ENCODE measurements around the gene HTRA3.

Gene HTRA3

DNA sequence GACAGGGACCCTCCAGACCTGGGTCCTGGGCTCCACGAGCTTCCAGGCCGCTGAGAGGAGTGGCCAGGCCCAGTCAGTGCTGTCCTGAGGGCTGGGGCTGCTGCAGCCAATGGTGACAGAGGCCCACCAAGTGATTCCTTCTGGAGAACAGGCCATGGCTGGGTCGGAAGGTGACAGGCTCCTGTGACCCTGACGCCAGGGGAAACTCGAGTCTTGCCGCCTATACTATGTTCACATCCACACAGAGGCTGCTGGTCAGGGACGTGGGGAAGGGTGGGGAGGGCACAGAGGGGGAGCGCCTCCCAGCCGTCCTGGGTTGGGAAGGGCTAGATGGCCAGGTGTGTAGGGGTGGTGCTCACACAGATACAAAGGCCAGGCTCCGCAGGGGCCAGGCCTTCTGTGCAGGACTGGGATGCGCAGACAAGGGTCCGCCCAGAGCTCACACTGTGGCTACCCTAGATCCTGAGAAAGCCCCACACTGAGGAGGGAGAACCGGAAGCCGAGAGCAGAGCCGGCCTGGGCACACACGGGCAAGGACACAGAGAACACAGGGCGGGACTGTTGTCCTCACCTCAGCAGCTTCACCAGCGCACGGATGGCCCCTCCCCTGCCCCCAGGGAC, 81.4 kb downstream of the HTRA3 start:
- in situ Hi-C loops (cut with MboI; ENCODE audit: low pct_unique_long_range_greater_than_20kb, low sequenced_read_pairs, unreplicated experiment): no loop called here
- DNase-seq (ENCODE audit: low spot score): no peak
- TF ChIP-seq, protein P1, sequence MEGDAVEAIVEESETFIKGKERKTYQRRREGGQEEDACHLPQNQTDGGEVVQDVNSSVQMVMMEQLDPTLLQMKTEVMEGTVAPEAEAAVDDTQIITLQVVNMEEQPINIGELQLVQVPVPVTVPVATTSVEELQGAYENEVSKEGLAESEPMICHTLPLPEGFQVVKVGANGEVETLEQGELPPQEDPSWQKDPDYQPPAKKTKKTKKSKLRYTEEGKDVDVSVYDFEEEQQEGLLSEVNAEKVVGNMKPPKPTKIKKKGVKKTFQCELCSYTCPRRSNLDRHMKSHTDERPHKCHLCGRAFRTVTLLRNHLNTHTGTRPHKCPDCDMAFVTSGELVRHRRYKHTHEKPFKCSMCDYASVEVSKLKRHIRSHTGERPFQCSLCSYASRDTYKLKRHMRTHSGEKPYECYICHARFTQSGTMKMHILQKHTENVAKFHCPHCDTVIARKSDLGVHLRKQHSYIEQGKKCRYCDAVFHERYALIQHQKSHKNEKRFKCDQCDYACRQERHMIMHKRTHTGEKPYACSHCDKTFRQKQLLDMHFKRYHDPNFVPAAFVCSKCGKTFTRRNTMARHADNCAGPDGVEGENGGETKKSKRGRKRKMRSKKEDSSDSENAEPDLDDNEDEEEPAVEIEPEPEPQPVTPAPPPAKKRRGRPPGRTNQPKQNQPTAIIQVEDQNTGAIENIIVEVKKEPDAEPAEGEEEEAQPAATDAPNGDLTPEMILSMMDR (IDR thresholded peaks at IDR 0.05; ENCODE audit: extremely low read depth, insufficient read depth, missing control alignments): no peak

DNA sequence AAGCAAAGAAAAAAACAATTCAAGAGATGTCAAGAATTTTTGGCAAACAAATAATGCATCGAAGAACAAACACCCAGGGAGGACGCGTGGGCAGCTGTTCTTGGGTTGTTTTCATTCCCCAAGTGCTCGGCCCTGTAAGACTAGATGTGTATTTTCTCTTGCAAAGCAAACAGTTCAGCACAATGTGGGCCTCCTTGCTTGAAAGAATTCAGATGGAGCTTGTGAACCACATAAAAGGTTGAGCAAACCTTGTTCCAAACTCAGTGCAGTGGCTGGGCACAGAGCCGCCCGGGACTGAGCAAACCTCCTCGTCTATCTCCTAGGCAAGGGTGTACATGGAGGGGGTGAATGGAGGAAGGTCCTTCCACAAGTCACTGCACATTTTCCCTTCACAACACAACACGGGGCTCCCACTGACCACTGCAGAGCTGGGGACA, 82.4 kb downstream of the HTRA3 start:
- TF ChIP-seq, protein P1 (IDR thresholded peaks at IDR 0.05; ENCODE audit: extremely low read depth, insufficient read depth, missing control alignments): no peak
- in situ Hi-C loops (cut with MboI; ENCODE audit: low pct_unique_long_range_greater_than_20kb, low sequenced_read_pairs, unreplicated experiment): no loop called here
- DNase-seq (ENCODE audit: low spot score): no peak

DNA sequence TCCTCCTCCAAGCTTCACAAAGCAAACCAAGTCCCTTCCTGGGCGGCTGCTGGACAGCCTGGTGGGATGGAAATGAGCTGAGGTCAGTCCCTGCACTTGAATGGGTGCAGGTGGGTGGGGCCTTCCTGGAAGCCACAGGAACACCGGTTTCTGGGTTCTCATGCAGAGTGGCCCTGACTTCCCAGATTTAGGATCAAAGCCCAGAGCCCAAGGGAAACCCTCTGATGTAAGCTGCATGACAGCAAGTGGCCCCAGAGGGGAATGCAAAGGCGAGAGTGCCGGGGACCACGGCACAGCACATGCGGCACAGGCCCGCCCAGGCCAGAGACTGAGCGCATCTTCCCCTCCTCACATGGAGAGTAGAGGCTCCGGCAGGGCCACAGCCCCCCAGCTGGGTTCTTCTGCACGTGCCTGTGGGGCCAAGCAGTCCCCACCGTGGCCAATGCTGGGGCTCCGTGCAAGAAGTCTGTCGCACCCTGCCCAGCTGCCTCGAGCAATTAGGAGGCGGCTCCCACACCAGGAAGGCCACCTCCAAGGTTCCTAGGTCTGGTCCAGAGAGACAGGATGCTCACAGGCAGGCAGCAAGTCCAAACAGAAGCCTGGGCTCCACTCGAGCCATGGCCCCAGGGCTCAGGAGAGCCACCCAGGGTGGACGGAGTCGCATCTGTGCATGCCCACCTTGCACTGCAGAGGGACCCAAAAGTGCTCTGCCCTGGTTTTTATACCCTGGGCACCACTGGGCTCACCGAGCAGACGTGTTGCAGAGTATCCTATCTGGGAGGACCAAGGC, 83.0 kb downstream of the HTRA3 start:
- TF ChIP-seq, protein P1 (IDR thresholded peaks at IDR 0.05; ENCODE audit: extremely low read depth, insufficient read depth, missing control alignments): no peak
- in situ Hi-C loops (cut with MboI; ENCODE audit: low pct_unique_long_range_greater_than_20kb, low sequenced_read_pairs, unreplicated experiment): no loop called here
- no peak for DNase-seq (ENCODE audit: low spot score)

DNA sequence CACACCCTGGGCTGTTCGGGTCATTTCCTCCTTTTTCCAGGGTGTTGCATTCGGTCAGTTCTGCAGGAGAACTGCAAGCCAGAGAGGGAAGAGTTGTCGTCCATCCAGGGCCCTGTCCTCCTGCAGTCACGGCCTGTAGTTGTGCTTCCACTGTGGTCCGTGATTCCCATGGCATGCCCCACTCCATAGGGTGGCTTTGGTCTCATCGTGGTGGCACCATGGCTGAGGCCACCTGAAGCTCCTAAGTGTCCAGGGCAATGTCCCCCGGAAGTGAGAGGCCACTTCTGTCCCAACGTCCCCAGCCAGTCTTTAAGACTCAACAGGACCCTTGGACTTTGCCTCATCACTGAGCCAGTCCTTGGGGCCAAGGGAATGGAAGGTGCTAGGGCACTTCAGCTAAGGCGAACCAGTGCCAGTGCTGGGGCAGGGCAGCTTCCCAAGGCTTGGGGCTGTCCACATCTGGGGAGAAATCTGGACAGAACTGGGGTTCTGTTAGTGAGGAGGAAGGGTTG, 83.7 kb downstream of the HTRA3 start:
- DNase-seq (ENCODE audit: low spot score): no peak
- TF ChIP-seq, protein P1 (IDR thresholded peaks at IDR 0.05; ENCODE audit: extremely low read depth, insufficient read depth, missing control alignments): no peak
- in situ Hi-C loops (cut with MboI; ENCODE audit: low pct_unique_long_range_greater_than_20kb, low sequenced_read_pairs, unreplicated experiment): no loop called here

DNA sequence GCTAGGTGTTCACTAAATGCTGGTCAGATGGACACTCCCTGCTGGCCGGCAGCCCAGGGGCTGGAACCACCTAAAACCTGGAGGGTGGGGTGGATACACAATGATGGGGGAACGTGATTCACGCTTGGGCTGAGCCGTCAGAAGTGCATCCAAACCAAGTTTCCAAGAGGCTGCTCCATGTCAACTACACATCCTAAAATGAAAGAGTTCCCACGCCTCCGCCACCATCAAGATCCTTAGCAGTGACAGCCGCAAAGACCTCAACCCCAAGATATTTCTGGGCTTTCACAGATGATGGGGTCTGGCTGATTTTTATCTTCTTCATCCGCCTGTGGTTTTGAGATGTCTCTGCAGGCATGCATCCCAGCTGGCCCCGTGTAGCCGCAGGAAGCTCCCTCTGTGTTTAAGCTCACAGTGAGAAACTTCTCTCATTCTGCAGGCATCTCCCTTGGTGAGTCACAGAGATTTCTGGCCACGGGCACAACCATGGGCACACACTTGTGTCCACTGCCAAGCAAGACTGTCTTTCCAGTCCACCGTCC, 84.4 kb downstream of the HTRA3 start:
- TF ChIP-seq, protein P1 (IDR thresholded peaks at IDR 0.05; ENCODE audit: extremely low read depth, insufficient read depth, missing control alignments): no peak
- no peak for DNase-seq (ENCODE audit: low spot score)
- in situ Hi-C loops (cut with MboI; ENCODE audit: low pct_unique_long_range_greater_than_20kb, low sequenced_read_pairs, unreplicated experiment): no loop called here

DNA sequence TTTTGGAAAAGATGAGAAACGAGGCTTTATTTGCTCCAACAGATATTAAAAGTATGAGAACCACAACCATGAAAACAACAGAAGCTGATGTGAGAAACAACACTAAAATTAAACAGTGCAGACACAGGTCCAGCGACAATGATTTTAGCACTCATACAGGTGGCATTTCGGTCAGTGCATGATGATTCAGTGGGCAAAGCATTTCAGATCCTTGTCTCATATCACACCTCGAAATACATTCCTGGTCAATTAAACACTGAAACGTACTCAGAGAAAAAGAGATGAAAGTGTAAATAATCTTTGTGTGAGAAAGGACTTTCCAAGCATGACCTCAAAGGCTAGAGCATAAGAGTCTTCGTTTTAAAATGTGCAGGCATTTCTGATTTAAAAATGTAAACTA, 85.8 kb downstream of the HTRA3 start:
- no peak for DNase-seq (ENCODE audit: low spot score)
- TF ChIP-seq, protein P1 (IDR thresholded peaks at IDR 0.05; ENCODE audit: extremely low read depth, insufficient read depth, missing control alignments): no peak
- in situ Hi-C loops (cut with MboI; ENCODE audit: low pct_unique_long_range_greater_than_20kb, low sequenced_read_pairs, unreplicated experiment): no loop called here
